ENCODE results near the gene PCARE.
"Not testable (repeated sequence)": the region's sequence is repeated elsewhere in the genome, so short reads cannot be mapped to it uniquely, and the experiment has no call there.

PCARE gene

DNA sequence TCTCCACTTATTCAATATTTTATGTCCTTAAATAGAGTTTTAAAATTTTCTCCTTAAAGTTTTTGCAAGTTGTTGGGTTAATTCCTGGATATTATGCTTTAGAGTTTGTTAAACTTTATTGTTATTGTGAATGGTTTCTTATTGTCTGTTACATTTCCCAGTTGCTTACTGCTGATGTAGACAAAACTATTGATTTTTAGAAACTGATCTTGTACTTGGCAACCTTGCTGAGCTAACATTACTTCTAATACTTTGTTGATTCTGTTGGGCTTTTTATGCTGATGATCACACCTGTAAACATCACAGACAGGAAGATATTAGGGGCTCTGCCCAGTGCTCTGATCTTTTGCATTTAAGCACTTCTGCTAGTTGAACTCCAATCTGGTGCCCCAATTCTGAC is 38.1 kb upstream of the PCARE start:
- no peak overlapping the region for H3K4me3 ChIP-seq (ENCODE audit: low read length)
- no peak overlapping the region for H3K27ac ChIP-seq (ENCODE audit: low read length)
- no peaks in the 10 kb centered on the region for H3K9me3 ChIP-seq (ENCODE audit: insufficient read depth, low read depth, low read length)
- H3K36me3 ChIP-seq (ENCODE audit: insufficient read depth, low read depth, low read length) = no peaks in the 10 kb centered on the region
- H3K4me1 ChIP-seq (ENCODE audit: insufficient read depth, low read length) = peaks cover 2% of the 10 kb centered on the region; the same call in 1 of the 2 replicates
- H3K9ac ChIP-seq (ENCODE audit: low read depth, low read length) = no peak overlapping the region
- peaks cover 52% of the 10 kb centered on the region for H3K27me3 ChIP-seq (ENCODE audit: insufficient read depth, low read length)

DNA sequence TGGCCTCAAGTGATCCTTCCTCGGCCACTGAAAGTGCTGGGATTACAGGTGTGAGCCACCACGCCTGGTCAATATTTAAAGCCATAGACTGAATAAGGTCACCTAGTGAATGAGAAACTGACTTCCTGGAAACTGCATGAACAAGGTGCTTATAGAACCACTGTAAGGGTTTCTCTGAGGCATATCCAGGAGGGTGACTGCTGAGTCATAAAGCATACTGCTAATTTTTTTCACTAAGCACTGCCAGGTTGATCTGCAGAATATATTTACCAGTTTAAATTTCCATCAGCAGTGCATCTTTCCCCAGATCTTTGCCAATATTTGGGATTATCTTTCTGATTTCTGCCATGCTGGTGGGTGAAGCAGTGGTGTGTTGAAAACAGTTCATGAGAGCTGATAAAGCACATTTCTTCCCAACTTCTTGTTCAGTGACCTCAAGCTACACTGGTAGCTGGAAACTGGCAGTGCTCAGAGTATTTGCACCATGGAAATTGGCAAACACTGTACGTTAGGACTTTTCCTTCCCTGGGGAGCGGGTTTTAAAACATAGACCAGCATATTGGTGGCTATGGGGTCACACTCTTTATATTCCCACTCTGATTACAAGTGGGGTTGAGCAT is 36.7 kb upstream of the PCARE start:
- Histone ChIP-seq H3K36me3 (ENCODE audit: insufficient read depth, low read depth, low read length) (no peaks in the 10 kb centered on the region), H3K27ac (ENCODE audit: low read length) (no peak overlapping the region), H3K4me1 (ENCODE audit: insufficient read depth, low read length) (no peaks in the 10 kb centered on the region; the same call in 1 of the 2 replicates), H3K4me3 (ENCODE audit: low read length) (no peak overlapping the region), H3K9me3 (ENCODE audit: insufficient read depth, low read depth, low read length) (no peaks in the 10 kb centered on the region), H3K27me3 (ENCODE audit: insufficient read depth, low read length) (peaks cover 38% of the 10 kb centered on the region), H3K9ac (ENCODE audit: low read depth, low read length) (no peak overlapping the region)

GRCh38 chr2:29109246-29109645 is 34.9 kb upstream of the PCARE start:
- no peak overlapping the region for H3K4me3 ChIP-seq (ENCODE audit: low read length)
- no peaks in the 10 kb centered on the region; the same call in 1 of the 2 replicates for H3K4me1 ChIP-seq (ENCODE audit: insufficient read depth, low read length)
- no peak overlapping the region for H3K9ac ChIP-seq (ENCODE audit: low read depth, low read length)
- H3K9me3 ChIP-seq (ENCODE audit: insufficient read depth, low read depth, low read length) = no peaks in the 10 kb centered on the region
- H3K27me3 ChIP-seq (ENCODE audit: insufficient read depth, low read length) = peaks cover 23% of the 10 kb centered on the region
- no peak overlapping the region for H3K27ac ChIP-seq (ENCODE audit: low read length)
- H3K36me3 ChIP-seq (ENCODE audit: insufficient read depth, low read depth, low read length) = no peaks in the 10 kb centered on the region

- no peaks in the 10 kb centered on the region; the same call in 1 of the 2 replicates for H3K4me1 ChIP-seq (ENCODE audit: insufficient read depth, low read length)
- H3K36me3 ChIP-seq (ENCODE audit: insufficient read depth, low read depth, low read length) = no peaks in the 10 kb centered on the region
- peaks cover 13% of the 10 kb centered on the region for H3K27me3 ChIP-seq (ENCODE audit: insufficient read depth, low read length)
- H3K27ac ChIP-seq (ENCODE audit: low read length) = no peak overlapping the region
- H3K9me3 ChIP-seq (ENCODE audit: insufficient read depth, low read depth, low read length) = no peaks in the 10 kb centered on the region
- H3K4me3 ChIP-seq (ENCODE audit: low read length) = no peak overlapping the region
- H3K9ac ChIP-seq (ENCODE audit: low read depth, low read length) = no peak overlapping the region
These were observed 33.9 kb upstream of the PCARE start for GRCh38 chr2:29108225-29108624.

- H3K36me3 ChIP-seq (ENCODE audit: insufficient read depth, low read depth, low read length); H3K4me1 ChIP-seq (ENCODE audit: insufficient read depth, low read length); H3K27ac ChIP-seq (ENCODE audit: low read length); H3K9ac ChIP-seq (ENCODE audit: low read depth, low read length); H3K9me3 ChIP-seq (ENCODE audit: insufficient read depth, low read depth, low read length); H3K4me3 ChIP-seq (ENCODE audit: low read length); H3K27me3 ChIP-seq (ENCODE audit: insufficient read depth, low read length): not testable (repeated sequence)
These were observed 33.2 kb upstream of the PCARE start for GRCh38 chr2:29107547-29107946.

- Histone ChIP-seq H3K27ac (ENCODE audit: low read length) (no peak overlapping the region), H3K4me1 (ENCODE audit: insufficient read depth, low read length) (no peaks in the 10 kb centered on the region; the same call in 1 of the 2 replicates)
These were observed 32.7 kb upstream of the PCARE start for GRCh38 chr2:29106980-29107388.

GRCh38 chr2:29106256-29106655 is 31.9 kb upstream of the PCARE start:
- Histone ChIP-seq H3K27ac (ENCODE audit: low read length) (no peak overlapping the region), H3K27me3 (ENCODE audit: insufficient read depth, low read length) (no peaks in the 10 kb centered on the region), H3K9ac (ENCODE audit: low read depth, low read length) (no peak overlapping the region), H3K4me1 (ENCODE audit: insufficient read depth, low read length) (no peaks in the 10 kb centered on the region; the same call in 1 of the 2 replicates), H3K9me3 (ENCODE audit: insufficient read depth, low read depth, low read length) (no peaks in the 10 kb centered on the region), H3K4me3 (ENCODE audit: low read length) (no peak overlapping the region), H3K36me3 (ENCODE audit: insufficient read depth, low read depth, low read length) (no peaks in the 10 kb centered on the region)

More at GRCh38 chr2:29106980-29107388, 32.7 kb upstream of the PCARE start:
- no peaks in the 10 kb centered on the region for H3K9me3 ChIP-seq (ENCODE audit: insufficient read depth, low read depth, low read length)
- H3K4me3 ChIP-seq (ENCODE audit: low read length) = no peak overlapping the region
- H3K27me3 ChIP-seq (ENCODE audit: insufficient read depth, low read length) = peaks cover under 1% of the 10 kb centered on the region; the same call in 1 of the 2 replicates
- no peak overlapping the region for H3K9ac ChIP-seq (ENCODE audit: low read depth, low read length)
- H3K36me3 ChIP-seq (ENCODE audit: insufficient read depth, low read depth, low read length) = no peaks in the 10 kb centered on the region

DNA sequence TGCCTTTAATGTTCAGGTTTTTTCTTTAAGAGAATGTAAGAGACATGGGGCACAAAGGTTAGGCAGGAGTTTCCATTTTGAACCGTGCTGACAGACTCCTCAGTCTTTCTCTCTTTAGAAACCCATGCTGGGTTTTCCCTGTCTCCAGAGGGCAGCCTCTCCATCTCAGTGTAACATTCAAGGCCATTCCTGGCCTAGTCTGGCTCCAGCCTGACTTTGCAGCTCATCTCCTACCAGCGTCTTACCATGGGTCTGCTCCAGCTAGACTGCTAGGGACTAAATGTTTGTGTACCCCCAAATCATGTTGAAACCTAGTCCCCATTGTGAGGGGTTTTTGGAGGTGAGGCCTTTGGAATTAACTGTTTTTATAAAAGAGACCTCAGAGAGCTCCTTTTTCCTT is 31.1 kb upstream of the PCARE start:
- no peaks in the 10 kb centered on the region for H3K27me3 ChIP-seq (ENCODE audit: insufficient read depth, low read length)
- H3K4me3 ChIP-seq (ENCODE audit: low read length) = no peak overlapping the region
- no peak overlapping the region for H3K27ac ChIP-seq (ENCODE audit: low read length)
- H3K9me3 ChIP-seq (ENCODE audit: insufficient read depth, low read depth, low read length) = 0 out of 2 replicates have a peak, but pooled peaks cover 4% of the 10 kb centered on the region
- H3K4me1 ChIP-seq (ENCODE audit: insufficient read depth, low read length) = no peaks in the 10 kb centered on the region; the same call in 1 of the 2 replicates
- no peaks in the 10 kb centered on the region for H3K36me3 ChIP-seq (ENCODE audit: insufficient read depth, low read depth, low read length)
- H3K9ac ChIP-seq (ENCODE audit: low read depth, low read length) = no peak overlapping the region

DNA sequence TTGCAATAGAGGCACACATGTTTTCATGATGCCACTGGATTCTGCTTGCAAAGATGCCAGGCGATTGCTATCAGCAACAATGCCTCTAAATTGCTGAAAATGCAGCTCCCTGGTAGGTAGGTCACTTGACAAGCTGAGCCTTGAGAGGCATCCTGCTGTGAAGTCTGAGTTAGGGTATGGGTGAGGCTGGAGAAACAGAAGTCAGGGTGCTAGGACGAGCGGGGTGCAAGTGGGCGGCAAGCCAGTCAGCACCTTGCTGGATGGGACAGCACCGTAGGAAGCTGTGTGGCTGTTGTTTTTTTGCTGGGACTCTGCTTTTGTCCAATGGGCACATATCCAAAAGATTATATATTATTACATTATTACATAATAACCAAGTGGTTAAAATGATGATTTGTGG is 30.4 kb upstream of the PCARE start:
- no peaks in the 10 kb centered on the region for H3K36me3 ChIP-seq (ENCODE audit: insufficient read depth, low read depth, low read length)
- no peaks in the 10 kb centered on the region for H3K27me3 ChIP-seq (ENCODE audit: insufficient read depth, low read length)
- H3K27ac ChIP-seq (ENCODE audit: low read length) = no peak overlapping the region
- no peak overlapping the region for H3K9ac ChIP-seq (ENCODE audit: low read depth, low read length)
- H3K4me3 ChIP-seq (ENCODE audit: low read length) = no peak overlapping the region
- H3K9me3 ChIP-seq (ENCODE audit: insufficient read depth, low read depth, low read length) = 0 out of 2 replicates have a peak, but pooled peaks cover 5% of the 10 kb centered on the region
- no peaks in the 10 kb centered on the region; the same call in 1 of the 2 replicates for H3K4me1 ChIP-seq (ENCODE audit: insufficient read depth, low read length)

- Histone ChIP-seq H3K9ac (ENCODE audit: low read depth, low read length) (no peak overlapping the region), H3K4me3 (ENCODE audit: low read length) (no peak overlapping the region), H3K4me1 (ENCODE audit: insufficient read depth, low read length) (no peaks in the 10 kb centered on the region), H3K9me3 (ENCODE audit: insufficient read depth, low read depth, low read length) (0 out of 2 replicates have a peak, but pooled peaks cover 5% of the 10 kb centered on the region), H3K27me3 (ENCODE audit: insufficient read depth, low read length) (no peaks in the 10 kb centered on the region), H3K36me3 (ENCODE audit: insufficient read depth, low read depth, low read length) (no peaks in the 10 kb centered on the region), H3K27ac (ENCODE audit: low read length) (no peak overlapping the region)
These were observed 26.2 kb upstream of the PCARE start for GRCh38 chr2:29100564-29100963.

DNA sequence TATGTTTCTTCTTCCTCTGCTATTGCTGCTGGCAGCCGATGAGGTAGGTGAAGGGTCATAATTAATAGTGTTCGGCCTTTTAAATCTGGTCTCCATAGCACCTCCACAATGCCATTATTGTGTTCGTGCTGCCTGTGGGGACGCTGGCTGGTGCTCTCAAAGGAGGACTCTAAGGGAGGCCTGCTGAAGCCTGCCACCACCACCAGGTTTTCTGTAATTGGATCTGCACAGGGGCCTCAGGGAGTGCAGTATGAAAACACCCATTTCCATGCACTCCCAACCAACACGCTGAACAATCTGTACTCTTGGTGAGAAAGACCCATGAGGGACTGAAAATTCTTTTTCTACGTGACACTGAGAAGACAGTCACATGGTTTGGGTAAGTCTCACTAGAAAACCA is 23.2 kb upstream of the PCARE start:
- no peaks in the 10 kb centered on the region for H3K27me3 ChIP-seq (ENCODE audit: insufficient read depth, low read length)
- H3K36me3 ChIP-seq (ENCODE audit: insufficient read depth, low read depth, low read length) = no peaks in the 10 kb centered on the region
- H3K4me3 ChIP-seq (ENCODE audit: low read length) = no peak overlapping the region
- H3K4me1 ChIP-seq (ENCODE audit: insufficient read depth, low read length) = no peaks in the 10 kb centered on the region
- no peak overlapping the region for H3K27ac ChIP-seq (ENCODE audit: low read length)
- H3K9me3 ChIP-seq (ENCODE audit: insufficient read depth, low read depth, low read length) = 0 out of 2 replicates have a peak, but pooled peaks cover 5% of the 10 kb centered on the region
- no peak overlapping the region for H3K9ac ChIP-seq (ENCODE audit: low read depth, low read length)

DNA sequence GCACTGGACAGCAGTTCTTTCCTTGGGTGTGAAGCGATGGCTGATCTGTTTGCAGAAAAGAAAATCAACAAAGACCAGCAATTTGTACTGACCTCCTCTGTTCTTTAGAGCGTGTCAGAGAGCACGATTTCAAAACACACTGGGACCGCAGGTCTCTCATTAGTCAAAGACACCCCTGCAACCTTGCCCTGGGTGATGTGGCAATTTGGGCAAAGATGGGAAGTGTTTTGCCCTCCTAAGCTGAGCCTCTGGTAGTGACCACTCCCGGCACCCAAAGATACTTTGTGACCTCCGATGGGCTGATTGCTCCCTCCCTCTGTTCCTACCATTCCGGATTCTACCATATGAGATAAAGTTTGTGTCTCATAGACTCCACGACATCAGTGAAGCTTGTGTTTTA is 22.6 kb upstream of the PCARE start:
- H3K27ac ChIP-seq (ENCODE audit: low read length) = no peak overlapping the region
- no peaks in the 10 kb centered on the region for H3K36me3 ChIP-seq (ENCODE audit: insufficient read depth, low read depth, low read length)
- H3K4me1 ChIP-seq (ENCODE audit: insufficient read depth, low read length) = no peaks in the 10 kb centered on the region
- no peak overlapping the region for H3K9ac ChIP-seq (ENCODE audit: low read depth, low read length)
- no peak overlapping the region for H3K4me3 ChIP-seq (ENCODE audit: low read length)
- 0 out of 2 replicates have a peak, but pooled peaks cover 5% of the 10 kb centered on the region for H3K9me3 ChIP-seq (ENCODE audit: insufficient read depth, low read depth, low read length)
- H3K27me3 ChIP-seq (ENCODE audit: insufficient read depth, low read length) = no peaks in the 10 kb centered on the region

Measured in iPS-20b (cell line).